Measurements from ENCODE around the gene ARL6IP4.
"Not testable (repeated sequence)": the region's sequence is repeated elsewhere in the genome, so short reads cannot be mapped to it uniquely, and the experiment has no call there.

Gene ARL6IP4

DNA sequence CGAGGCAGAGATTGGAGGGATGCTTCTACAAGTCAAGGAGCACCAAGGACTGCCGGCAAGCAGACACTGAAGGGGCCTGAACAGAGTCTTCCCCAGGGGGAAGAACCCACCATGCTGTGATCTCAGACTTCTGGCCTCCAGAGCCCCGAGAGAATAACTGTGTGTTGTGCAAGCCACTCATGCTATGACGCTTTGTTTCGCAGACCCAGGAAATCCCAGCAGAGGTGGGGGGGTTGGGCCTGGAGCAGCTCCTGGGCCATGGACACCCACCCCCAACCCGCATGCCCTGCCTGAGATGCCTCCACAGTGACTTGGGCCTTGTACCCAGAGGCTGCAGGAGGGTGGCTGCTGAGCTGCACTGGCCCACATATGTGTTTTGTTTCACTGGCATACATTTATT is 31.2 kb downstream of the ARL6IP4 start:
- no peak overlapping the region for H3K4me3 ChIP-seq (ENCODE audit: control insufficient read depth in 1 of 7, extremely low read depth in 1 of 7, insufficient read depth in 4 of 7, low read depth in 2 of 7, low read length in 6 of 7)
- H3K27me3 ChIP-seq (replicated peaks in 2 of 5; ENCODE audit: control insufficient read depth in 4 of 5, insufficient read depth in 5 of 5, low read length in 4 of 5) = no peaks in the 10 kb centered on the region
- H3K27ac ChIP-seq (ENCODE audit: insufficient read depth in 1 of 2, low read depth in 1 of 2, low read length in 2 of 2, poor library complexity in 1 of 2, severe bottlenecking in 2 of 2) = no peak overlapping the region
- ChIA-PET CTCF (no interaction called here), POLR2A (no interaction called here)
- 90% methylated on average over 5 of the region's 6 CpGs for WGBS (ENCODE audit: insufficient coverage)
- no peaks in the 10 kb centered on the region for H3K9me3 ChIP-seq (ENCODE audit: control extremely low read depth in 1 of 5, control insufficient read depth in 4 of 5, insufficient read depth in 2 of 5, low read depth in 1 of 5, low read length in 4 of 5)
- DNase-seq = no peak
- peaks cover 0 to 55% (median 16%) of the 10 kb centered on the region in 4 experiments for H3K36me3 ChIP-seq (ENCODE audit: control insufficient read depth in 4 of 4, insufficient read depth in 4 of 4, low read length in 3 of 4)
- no peaks in the 10 kb centered on the region for H3K4me1 ChIP-seq (ENCODE audit: control extremely low read depth in 1 of 4, control insufficient read depth in 4 of 4, insufficient read depth in 4 of 4, low read length in 3 of 4)

DNA sequence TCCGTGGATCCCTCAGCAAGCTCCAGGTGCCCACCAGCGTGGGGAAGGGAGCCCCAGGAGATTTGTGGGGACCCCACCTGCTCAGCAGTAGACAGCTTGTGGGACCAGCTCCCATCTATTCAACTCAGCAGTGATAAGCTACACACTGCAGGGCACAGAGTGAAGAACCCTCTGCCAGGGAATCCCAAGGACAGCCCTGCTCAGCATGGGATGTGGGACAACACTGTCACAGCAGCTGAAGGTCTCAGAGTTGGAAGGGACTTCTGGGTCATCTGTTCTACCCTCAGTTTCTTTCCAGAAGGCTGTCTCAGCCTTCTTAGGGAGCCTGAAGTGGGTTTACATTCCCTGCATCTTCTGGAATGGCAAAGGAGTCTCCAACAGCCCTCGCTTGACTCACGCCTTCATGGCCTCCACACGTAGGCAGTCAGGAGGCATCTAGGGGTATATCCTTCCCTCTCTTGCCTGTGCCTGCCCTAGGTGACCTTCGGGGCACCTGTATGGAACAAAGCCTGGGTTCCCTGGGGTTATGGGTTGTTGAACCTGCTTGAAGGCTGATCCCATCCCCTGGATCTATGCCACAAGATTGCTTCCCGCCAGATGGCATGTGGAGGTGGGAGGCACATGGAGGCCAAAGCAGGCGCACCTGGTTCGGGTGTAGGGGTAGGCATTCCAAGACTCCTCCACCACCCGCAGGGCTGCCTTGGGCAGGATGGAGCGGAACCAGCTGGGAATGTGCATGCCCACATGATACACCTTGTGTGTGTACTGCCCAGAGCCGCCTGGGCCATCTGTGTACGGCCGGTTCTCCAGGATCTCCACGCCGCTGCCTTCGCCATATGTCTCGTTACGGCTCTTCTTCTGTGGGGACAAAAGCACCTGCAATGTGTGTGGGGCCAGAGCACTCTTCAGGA is 33.0 kb downstream of the ARL6IP4 start:
- H3K27ac ChIP-seq (ENCODE audit: insufficient read depth in 1 of 2, low read depth in 1 of 2, low read length in 2 of 2, poor library complexity in 1 of 2, severe bottlenecking in 2 of 2) = no peak overlapping the region
- CTCF ChIA-PET = no interaction called here
- no peak overlapping the region for H3K4me3 ChIP-seq (ENCODE audit: control insufficient read depth in 1 of 7, extremely low read depth in 1 of 7, insufficient read depth in 4 of 7, low read depth in 2 of 7, low read length in 6 of 7)
- WGBS (ENCODE audit: insufficient coverage) = 98% methylated on average over 17 of the region's 19 CpGs
- H3K9me3 ChIP-seq (ENCODE audit: control extremely low read depth in 1 of 5, control insufficient read depth in 4 of 5, insufficient read depth in 2 of 5, low read depth in 1 of 5, low read length in 4 of 5) = no peaks in the 10 kb centered on the region
- no peaks in the 10 kb centered on the region for H3K27me3 ChIP-seq (replicated peaks in 2 of 5; ENCODE audit: control insufficient read depth in 4 of 5, insufficient read depth in 5 of 5, low read length in 4 of 5)
- peaks cover 0 to 46% (median 7%) of the 10 kb centered on the region in 4 experiments for H3K36me3 ChIP-seq (ENCODE audit: control insufficient read depth in 4 of 4, insufficient read depth in 4 of 4, low read length in 3 of 4)
- H3K4me1 ChIP-seq (ENCODE audit: control extremely low read depth in 1 of 4, control insufficient read depth in 4 of 4, insufficient read depth in 4 of 4, low read length in 3 of 4) = no peaks in the 10 kb centered on the region
- POLR2A ChIA-PET = no interaction called here
- DNase-seq = no peak

- H3K27ac ChIP-seq (ENCODE audit: insufficient read depth in 1 of 2, low read depth in 1 of 2, low read length in 2 of 2, poor library complexity in 1 of 2, severe bottlenecking in 2 of 2); H3K4me3 ChIP-seq (ENCODE audit: control insufficient read depth in 1 of 7, extremely low read depth in 1 of 7, insufficient read depth in 4 of 7, low read depth in 2 of 7, low read length in 6 of 7); POLR2A ChIA-PET; H3K9me3 ChIP-seq (ENCODE audit: control extremely low read depth in 1 of 5, control insufficient read depth in 4 of 5, insufficient read depth in 2 of 5, low read depth in 1 of 5, low read length in 4 of 5); H3K27me3 ChIP-seq (replicated peaks in 2 of 5; ENCODE audit: control insufficient read depth in 4 of 5, insufficient read depth in 5 of 5, low read length in 4 of 5); DNase-seq; H3K4me1 ChIP-seq (ENCODE audit: control extremely low read depth in 1 of 4, control insufficient read depth in 4 of 4, insufficient read depth in 4 of 4, low read length in 3 of 4): not testable (repeated sequence)
- WGBS (ENCODE audit: insufficient coverage) = no CpG with 5 or more reads among the region's 4 CpGs
- H3K36me3 ChIP-seq (ENCODE audit: control insufficient read depth in 4 of 4, insufficient read depth in 4 of 4, low read length in 3 of 4) = peaks cover 0 to 36% (median 3%) of the 10 kb centered on the region in 4 experiments
- CTCF ChIA-PET = interaction anchor here (0.6 kb wide), 1 partner anchor 9 kb away, joined by 3 read pairs; no protein-coding TSS in a partner anchor
These were observed 34.0 kb downstream of the ARL6IP4 start for GRCh38 chr12:123014473-123014872.

DNA sequence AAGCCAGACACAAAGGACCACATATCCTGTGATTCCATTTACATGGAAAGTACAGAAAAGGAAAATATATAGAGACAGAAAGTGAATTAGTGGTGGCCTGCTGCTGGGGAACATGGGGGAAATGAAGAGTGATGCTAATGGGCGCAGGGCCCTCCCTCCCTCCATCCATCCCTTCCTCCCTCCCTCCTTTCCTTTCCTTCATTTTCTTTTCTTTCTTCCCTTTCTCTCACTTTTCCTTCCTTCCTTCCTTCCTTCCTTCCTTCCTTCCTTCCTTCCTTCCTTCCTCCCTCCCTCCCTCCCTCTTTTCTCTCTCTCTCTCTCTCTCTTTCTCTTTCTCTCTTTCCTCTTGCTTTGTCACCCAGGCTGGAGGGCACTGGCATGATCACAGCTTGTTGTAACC is 37.3 kb downstream of the ARL6IP4 start:
- ChIA-PET POLR2A (interaction anchor here (0.6 to 0.7 kb wide), 2 partner anchors 11 to 51 kb away, joined by 3 read pairs; partner anchors contain the start of gene ABCB9), CTCF (interaction anchor here (1.2 kb wide), 1 partner anchor 42 kb away, joined by 3 read pairs; the partner anchor contains the start of gene OGFOD2)
- H3K27me3 ChIP-seq (replicated peaks in 2 of 5; ENCODE audit: control insufficient read depth in 4 of 5, insufficient read depth in 5 of 5, low read length in 4 of 5) = no peaks in the 10 kb centered on the region
- peaks cover 0 to 18% (median 0%) of the 10 kb centered on the region in 4 experiments for H3K36me3 ChIP-seq (ENCODE audit: control insufficient read depth in 4 of 4, insufficient read depth in 4 of 4, low read length in 3 of 4)
- no peak overlapping the region for H3K4me3 ChIP-seq (ENCODE audit: control insufficient read depth in 1 of 7, extremely low read depth in 1 of 7, insufficient read depth in 4 of 7, low read depth in 2 of 7, low read length in 6 of 7)
- H3K4me1 ChIP-seq (ENCODE audit: control extremely low read depth in 1 of 4, control insufficient read depth in 4 of 4, insufficient read depth in 4 of 4, low read length in 3 of 4) = peaks cover 0 to 7% (median 0%) of the 10 kb centered on the region in 4 experiments
- no peaks in the 10 kb centered on the region for H3K9me3 ChIP-seq (ENCODE audit: control extremely low read depth in 1 of 5, control insufficient read depth in 4 of 5, insufficient read depth in 2 of 5, low read depth in 1 of 5, low read length in 4 of 5)
- 100% methylated on average over 1 of the region's 1 CpG for WGBS (ENCODE audit: insufficient coverage)
- H3K27ac ChIP-seq (ENCODE audit: insufficient read depth in 1 of 2, low read depth in 1 of 2, low read length in 2 of 2, poor library complexity in 1 of 2, severe bottlenecking in 2 of 2) = no peak overlapping the region
- no peak for DNase-seq

DNA sequence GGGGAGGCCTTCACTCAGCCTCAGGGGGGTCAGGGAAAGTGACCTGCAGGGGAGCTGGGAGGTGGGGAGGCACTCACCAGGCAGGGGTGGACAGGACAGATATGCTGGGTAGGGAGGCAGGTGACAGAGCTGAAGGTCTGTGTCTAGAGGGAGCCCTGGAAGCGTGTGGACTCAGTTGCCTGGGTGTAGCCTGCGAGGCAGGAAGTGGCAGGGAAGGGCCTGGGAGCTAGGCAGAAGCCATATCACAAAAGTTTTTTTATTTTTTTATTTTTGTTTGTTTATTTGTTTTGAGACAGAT is 39.3 kb downstream of the ARL6IP4 start:
- no peaks in the 10 kb centered on the region for H3K9me3 ChIP-seq (ENCODE audit: control extremely low read depth in 1 of 5, control insufficient read depth in 4 of 5, insufficient read depth in 2 of 5, low read depth in 1 of 5, low read length in 4 of 5)
- H3K4me1 ChIP-seq (ENCODE audit: control extremely low read depth in 1 of 4, control insufficient read depth in 4 of 4, insufficient read depth in 4 of 4, low read length in 3 of 4) = peaks cover 0 to 7% (median under 1%) of the 10 kb centered on the region in 4 experiments
- ChIA-PET CTCF (interaction anchor here (1.3 to 4.1 kb wide), 4 partner anchors 12 to 28 kb away, joined by 3 to 17 read pairs (median 4); no protein-coding TSS in a partner anchor), POLR2A (no interaction called here)
- H3K4me3 ChIP-seq (ENCODE audit: control insufficient read depth in 1 of 7, extremely low read depth in 1 of 7, insufficient read depth in 4 of 7, low read depth in 2 of 7, low read length in 6 of 7) = no peak overlapping the region
- peaks cover 0 to 5% (median 0%) of the 10 kb centered on the region in 4 experiments for H3K36me3 ChIP-seq (ENCODE audit: control insufficient read depth in 4 of 4, insufficient read depth in 4 of 4, low read length in 3 of 4)
- H3K27me3 ChIP-seq (replicated peaks in 2 of 5; ENCODE audit: control insufficient read depth in 4 of 5, insufficient read depth in 5 of 5, low read length in 4 of 5) = no peaks in the 10 kb centered on the region
- no peak for DNase-seq
- H3K27ac ChIP-seq (ENCODE audit: insufficient read depth in 1 of 2, low read depth in 1 of 2, low read length in 2 of 2, poor library complexity in 1 of 2, severe bottlenecking in 2 of 2) = no peak overlapping the region
- no CpG with 5 or more reads among the region's 2 CpGs for WGBS (ENCODE audit: insufficient coverage)

- DNase-seq = no peak
- Histone ChIP-seq H3K36me3 (ENCODE audit: control insufficient read depth in 4 of 4, insufficient read depth in 4 of 4, low read length in 3 of 4) (peaks cover 0 to 7% (median 0%) of the 10 kb centered on the region in 4 experiments), H3K4me1 (ENCODE audit: control extremely low read depth in 1 of 4, control insufficient read depth in 4 of 4, insufficient read depth in 4 of 4, low read length in 3 of 4) (peaks cover 0 to 7% (median under 1%) of the 10 kb centered on the region in 4 experiments), H3K4me3 (ENCODE audit: control insufficient read depth in 1 of 7, extremely low read depth in 1 of 7, insufficient read depth in 4 of 7, low read depth in 2 of 7, low read length in 6 of 7) (no peak overlapping the region), H3K27me3 (replicated peaks in 2 of 5; ENCODE audit: control insufficient read depth in 4 of 5, insufficient read depth in 5 of 5, low read length in 4 of 5) (no peaks in the 10 kb centered on the region), H3K9me3 (ENCODE audit: control extremely low read depth in 1 of 5, control insufficient read depth in 4 of 5, insufficient read depth in 2 of 5, low read depth in 1 of 5, low read length in 4 of 5) (no peaks in the 10 kb centered on the region), H3K27ac (ENCODE audit: insufficient read depth in 1 of 2, low read depth in 1 of 2, low read length in 2 of 2, poor library complexity in 1 of 2, severe bottlenecking in 2 of 2) (no peak overlapping the region)
- POLR2A ChIA-PET = no interaction called here
- WGBS (ENCODE audit: insufficient coverage) = 96% methylated on average over 16 of the region's 18 CpGs
- CTCF ChIA-PET = interaction anchor here (0.5 to 4.1 kb wide), 3 partner anchors 10 to 102 kb away, joined by 3 to 17 read pairs (median 4); no protein-coding TSS in a partner anchor
These were observed 41.5 kb downstream of the ARL6IP4 start for GRCh38 chr12:123021688-123022604.

Data from common myeloid progenitor, CD34-positive (primary cell).